Measurements from ENCODE around the gene ANKRD18A.

The ANKRD18A gene

GRCh38 chr9:38526591-38526990, 93.8 kb downstream of the ANKRD18A start:
- DNase-seq = no peak

GRCh38 chr9:38523121-38523520, 97.3 kb downstream of the ANKRD18A start:
- DNase-seq = no peak

- DNase-seq = no peak
These were observed 98.6 kb downstream of the ANKRD18A start for GRCh38 chr9:38521762-38522161.

Measured in CD4-positive, alpha-beta T cell treated with Interleukin-21 for 1 hour (primary cell).